Activated naive CD8-positive, alpha-beta T cell treated with anti-CD3 and anti-CD28 coated beads, Interleukin-2, amount 50 U/mL, for 16 hours (primary cell): ENCODE measurements around the gene LTBP4.
"Not testable (repeated sequence)": the region's sequence is repeated elsewhere in the genome, so short reads cannot be mapped to it uniquely, and the experiment has no call there.

ENCODE experiments used
- DNase-seq: peaks from one replicate; pipeline ENCODE4 v3.0.0-alpha.2; 2020; ENCODE audit warnings: low read depth, low spot score

Gene LTBP4

GRCh38 chr19:40626918-40627317, 25.7 kb downstream of the LTBP4 start:
- DNase-seq = no peak

- DNase-seq = no peak
Observed at GRCh38 chr19:40627486-40628279, 26.5 kb downstream of the LTBP4 start.

- DNase-seq = no peak
Observed at GRCh38 chr19:40629346-40629745, 28.2 kb downstream of the LTBP4 start.

GRCh38 chr19:40630571-40631160, 29.5 kb downstream of the LTBP4 start:
- DNase-seq = no peak

GRCh38 chr19:40632311-40633036, 31.3 kb downstream of the LTBP4 start:
- no peak for DNase-seq

GRCh38 chr19:40633207-40633606, 32.0 kb downstream of the LTBP4 start:
- no peak for DNase-seq

- no peak for DNase-seq
Observed at GRCh38 chr19:40638327-40638726, 37.2 kb downstream of the LTBP4 start.

GRCh38 chr19:40639638-40639982, 38.4 kb downstream of the LTBP4 start:
- no peak for DNase-seq

- no peak for DNase-seq
Observed at GRCh38 chr19:40640744-40641143, 39.6 kb downstream of the LTBP4 start.

- no peak for DNase-seq
Observed at GRCh38 chr19:40641281-40641680, 40.1 kb downstream of the LTBP4 start.

GRCh38 chr19:40642051-40642706, 41.0 kb downstream of the LTBP4 start:
- no peak for DNase-seq

- no peak for DNase-seq
Observed at GRCh38 chr19:40642757-40643305, 41.7 kb downstream of the LTBP4 start.

GRCh38 chr19:40646743-40647254, 45.6 kb downstream of the LTBP4 start:
- DNase-seq = no peak

GRCh38 chr19:40649903-40650675, 48.9 kb downstream of the LTBP4 start:
- not testable (repeated sequence) for DNase-seq

GRCh38 chr19:40650749-40651305, 49.7 kb downstream of the LTBP4 start:
- no peak for DNase-seq

- DNase-seq = not testable (repeated sequence)
Observed at GRCh38 chr19:40652303-40652702, 51.1 kb downstream of the LTBP4 start.

GRCh38 chr19:40655684-40656083, 54.5 kb downstream of the LTBP4 start:
- DNase-seq = not testable (repeated sequence)

GRCh38 chr19:40658031-40658430, 56.9 kb downstream of the LTBP4 start:
- no peak for DNase-seq

GRCh38 chr19:40659116-40659515, 57.9 kb downstream of the LTBP4 start:
- no peak for DNase-seq

- DNase-seq = no peak
Observed at GRCh38 chr19:40659566-40659965, 58.4 kb downstream of the LTBP4 start.

GRCh38 chr19:40661616-40662015, 60.4 kb downstream of the LTBP4 start:
- DNase-seq = no peak
